Astrocyte of the cerebellum (primary cell): ENCODE results near the gene OPRD1.

Source experiments
- DNase-seq: peaks from one replicate; pipeline ENCODE4 v3.0.0-alpha.2; 2011; ENCODE audit warnings: low read depth
- H3K4me3 ChIP-seq: 2 replicates; pipeline ENCODE4 v1.5.1; 2011; ENCODE audit warnings: mild to moderate bottlenecking, low read depth, low read length, moderate library complexity
- CTCF ChIP-seq: IDR thresholded peaks from 2 replicates; pipeline ENCODE4 v1.5.1; 2012; ENCODE audit warnings: low read length, low read depth, moderate library complexity, mild to moderate bottlenecking; ENCODE audit errors: missing control alignments
- in situ Hi-C: cut with HindIII; loops from 2 replicates; pipeline ENCODE4 v1.10.0; 2017; ENCODE audit warnings: low sequenced_read_pairs

The OPRD1 gene

GRCh38 chr1:28885472-28885877, 73.5 kb downstream of the OPRD1 start:
- in situ Hi-C loops: no loop called here
- H3K4me3 ChIP-seq: no peak overlapping the region
- TF ChIP-seq CTCF: no peak
- DNase-seq: no peak

- peak overlapping the region; percentile 86 for H3K4me3 ChIP-seq
Observed at GRCh38 chr1:28885977-28886730, 74.2 kb downstream of the OPRD1 start.

GRCh38 chr1:28886731-28887418, 74.9 kb downstream of the OPRD1 start:
- in situ Hi-C loops: no loop called here
- DNase-seq: no peak
- no peak for TF ChIP-seq CTCF
- H3K4me3 ChIP-seq: peak overlapping the region; percentile 86

More at GRCh38 chr1:28885977-28886730, 74.2 kb downstream of the OPRD1 start:
- in situ Hi-C loops: no loop called here
- TF ChIP-seq CTCF: no peak
- DNase-seq: no peak

- in situ Hi-C loops: no loop called here
- TF ChIP-seq CTCF: no peak
- peak overlapping the region; percentile 86 for H3K4me3 ChIP-seq
- DNase-seq: no peak
Observed at GRCh38 chr1:28887419-28887834, 75.5 kb downstream of the OPRD1 start.

GRCh38 chr1:28887835-28888682, 76.1 kb downstream of the OPRD1 start:
- DNase-seq: no peak
- H3K4me3 ChIP-seq: peak overlapping the region; percentile 86
- no peak for TF ChIP-seq CTCF
- in situ Hi-C loops: no loop called here

- in situ Hi-C loops: no loop called here
- no peak overlapping the region for H3K4me3 ChIP-seq
- TF ChIP-seq CTCF: no peak
- DNase-seq: no peak
Observed at GRCh38 chr1:28888915-28889314, 76.9 kb downstream of the OPRD1 start.
